GM19328 (cell line): Measurements from ENCODE around the gene CARD19.

Experiments
- ATAC-seq: cut with Tn5 transposase; IDR thresholded peaks from one replicate; pipeline ENCODE4 v1.9.1; 2021; ENCODE audit warnings: mild to moderate bottlenecking, moderate library complexity; ENCODE audit not compliant: unreplicated experiment

CARD19 gene

GRCh38 chr9:93096131-93096802 is at the start of gene CARD19:
Gene CARD19, plus strand, starts transcription at chr9:93096217. Its CDS starts 129 bp downstream, at chr9:93096346.
- peak; percentile 12 for ATAC-seq

GRCh38 chr9:93048566-93049448 is 47.2 kb upstream of the CARD19 start:
- ATAC-seq: no peak

GRCh38 chr9:93049491-93049890 is 46.5 kb upstream of the CARD19 start:
- no peak for ATAC-seq

- ATAC-seq: no peak
Measured at GRCh38 chr9:93050231-93050630, 45.8 kb upstream of the CARD19 start.

GRCh38 chr9:93051680-93052089 is 44.3 kb upstream of the CARD19 start:
- no peak for ATAC-seq

GRCh38 chr9:93052791-93053540 is 43.1 kb upstream of the CARD19 start:
- ATAC-seq: no peak

GRCh38 chr9:93053781-93054331 is 42.2 kb upstream of the CARD19 start:
- no peak for ATAC-seq

- no peak for ATAC-seq
Measured at GRCh38 chr9:93054758-93055704, 41.0 kb upstream of the CARD19 start.

- no peak for ATAC-seq
Measured at GRCh38 chr9:93057042-93057702, 38.8 kb upstream of the CARD19 start.

GRCh38 chr9:93057703-93058354 is 38.2 kb upstream of the CARD19 start:
- ATAC-seq: no peak

- peak; percentile 52 for ATAC-seq
Measured at GRCh38 chr9:93058355-93059010, 37.5 kb upstream of the CARD19 start, which contains the start of gene SUSD3. Gene SUSD3, plus strand, starts transcription at chr9:93058701. Its CDS starts 42 bp downstream, at chr9:93058743.

GRCh38 chr9:93059011-93059714 is 36.9 kb upstream of the CARD19 start:
- ATAC-seq: no peak

- ATAC-seq: no peak
Measured at GRCh38 chr9:93059715-93060578, 36.1 kb upstream of the CARD19 start.

- ATAC-seq: no peak
Measured at GRCh38 chr9:93060746-93061259, 35.2 kb upstream of the CARD19 start.

- no peak for ATAC-seq
Measured at GRCh38 chr9:93061260-93061751, 34.7 kb upstream of the CARD19 start.
